Activated CD8-positive, alpha-beta memory T cell treated with anti-CD3 and anti-CD28 coated beads, Interleukin-2, amount 10 ng/mL, durations not matched to agents 7 days and 5 days (primary cell): ENCODE measurements around the gene HEPHL1. TPM values are rescaled to one million over a fixed set of nuclear protein-coding genes. Genes with fewer than 3 reads are reported as not detected.
"Not testable (repeated sequence)": the region's sequence is repeated elsewhere in the genome, so short reads cannot be mapped to it uniquely, and the experiment has no call there.

Experiments used
- ATAC-seq: fragments of 150-1000 bp; cut with Tn5 transposase; one replicate; pipeline ENCODE4 v1.10.0; 2021; ENCODE audit warnings: moderate library complexity
- CTCF ChIA-PET: fragments of 350-600 bp; sonication (Branson Sonifier 250); formaldehyde crosslinking; loops from one replicate; lab custom pipeline; 2021; ENCODE audit warnings: antibody characterized with exemption; lab: Charles Lee
- DNase-seq: peaks from one replicate; pipeline ENCODE4 v3.0.0-alpha.2; 2020
- H3K27ac Mint-ChIP-seq: one replicate; pipeline ENCODE4 v1.8.0; 2021; ENCODE audit warnings: mild to moderate bottlenecking, mixed read lengths
- H3K27me3 Mint-ChIP-seq: one replicate; pipeline ENCODE4 v1.8.0; 2021; ENCODE audit warnings: mixed read lengths
- H3K36me3 Mint-ChIP-seq: one replicate; pipeline ENCODE4 v1.8.0; 2021; ENCODE audit warnings: mild to moderate bottlenecking, mixed read lengths
- H3K4me1 Mint-ChIP-seq: one replicate; pipeline ENCODE4 v1.8.0; 2021; ENCODE audit warnings: mixed read lengths
- H3K4me3 Mint-ChIP-seq: one replicate; pipeline ENCODE4 v1.8.0; 2021; ENCODE audit warnings: mild to moderate bottlenecking, moderate library complexity, mixed read lengths
- H3K9me3 Mint-ChIP-seq: one replicate; pipeline ENCODE4 v1.8.0; 2022; ENCODE audit warnings: low read depth, mixed read lengths
- total RNA-seq, 2 experiments: library from RNA; stranded (reverse); gene quantifications; one replicate each; pipeline ENCODE4 v1.2.3, GENCODE V29; 2021

HEPHL1 gene, protein sequence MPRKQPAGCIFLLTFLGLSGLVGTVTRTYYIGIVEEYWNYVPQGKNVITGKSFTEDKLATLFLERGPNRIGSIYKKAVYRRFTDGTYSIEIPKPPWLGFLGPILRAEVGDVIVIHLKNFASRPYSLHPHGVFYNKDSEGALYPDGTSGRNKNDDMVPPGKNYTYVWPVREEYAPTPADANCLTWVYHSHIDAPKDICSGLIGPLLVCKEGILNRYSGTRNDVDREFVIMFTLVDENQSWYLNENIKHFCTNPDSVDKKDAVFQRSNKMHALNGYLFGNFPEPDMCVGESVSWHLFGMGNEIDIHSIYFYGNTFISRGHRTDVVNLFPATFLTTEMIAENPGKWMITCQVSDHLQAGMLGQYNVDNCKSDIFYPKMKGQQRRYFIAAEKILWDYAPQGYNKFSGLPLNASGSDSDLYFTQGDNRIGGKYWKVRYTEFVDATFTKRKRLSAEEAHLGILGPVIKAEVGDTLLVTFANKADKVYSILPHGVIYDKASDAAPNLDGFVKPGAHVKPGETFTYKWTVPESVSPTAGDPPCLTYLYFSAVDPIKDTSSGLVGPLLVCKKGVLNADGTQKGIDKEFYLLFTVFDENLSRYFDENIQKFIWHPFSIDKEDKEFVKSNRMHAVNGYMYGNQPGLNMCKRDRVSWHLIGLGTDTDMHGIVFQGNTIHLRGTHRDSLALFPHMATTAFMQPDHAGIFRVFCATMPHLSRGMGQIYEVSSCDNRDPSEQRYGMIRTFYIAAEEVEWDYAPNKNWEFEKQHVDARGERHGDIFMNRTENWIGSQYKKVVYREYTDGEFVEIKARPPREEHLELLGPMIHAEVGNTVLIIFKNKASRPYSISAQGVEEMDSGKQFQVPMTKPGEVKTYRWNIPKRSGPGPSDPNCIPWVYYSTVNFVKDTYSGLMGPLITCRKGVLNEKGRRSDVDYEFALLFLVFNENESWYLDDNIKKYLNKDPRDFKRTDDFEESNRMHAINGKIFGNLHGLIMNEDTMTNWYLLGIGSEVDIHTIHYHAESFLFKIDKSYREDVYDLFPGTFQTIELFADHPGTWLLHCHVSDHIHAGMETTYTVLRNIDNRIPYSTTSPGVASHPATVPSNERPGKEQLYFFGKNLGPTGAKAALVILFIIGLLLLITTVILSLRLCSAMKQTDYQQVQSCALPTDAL
- not detected for total RNA-seq

DNA sequence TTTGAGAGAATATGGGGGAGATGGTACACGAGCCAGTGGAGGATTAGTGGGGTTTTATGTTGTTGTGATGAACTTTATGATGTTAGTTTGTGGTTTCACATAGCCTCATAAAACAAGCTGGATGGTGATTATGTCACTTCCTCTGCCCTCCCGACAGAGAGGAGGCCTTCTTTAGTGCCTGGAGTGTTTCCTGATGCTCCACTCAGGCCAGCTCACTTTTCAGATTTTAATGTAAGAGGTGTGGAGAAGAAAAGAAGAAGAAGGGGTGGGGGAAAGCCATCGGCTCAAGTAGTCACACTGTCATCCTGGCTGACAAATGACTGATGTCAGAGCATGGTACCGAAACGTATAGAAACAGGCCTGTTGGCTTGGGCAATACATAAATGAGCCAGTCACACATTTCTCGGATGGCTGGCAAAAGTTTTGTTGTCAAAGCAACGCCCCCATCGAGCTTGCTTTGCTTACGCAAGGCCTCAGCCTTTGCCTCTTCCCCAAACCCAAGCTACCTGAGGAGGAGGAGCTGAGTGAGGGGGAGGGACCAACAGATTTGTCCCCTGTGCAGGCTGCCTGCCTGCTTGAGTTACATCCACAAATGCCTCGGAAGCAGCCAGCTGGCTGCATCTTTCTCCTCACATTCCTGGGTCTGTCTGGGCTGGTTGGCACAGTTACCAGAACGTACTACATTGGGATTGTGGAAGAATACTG lies at the start of gene HEPHL1:
TSS of gene HEPHL1 (plus strand) at position 578 of the 705 bp plus-strand sequence. CDS start at position 593, 15 bp downstream.
- H3K9me3 Mint-ChIP-seq = no peaks in the 10 kb centered on the region
- no peak for DNase-seq
- H3K36me3 Mint-ChIP-seq = no peaks in the 10 kb centered on the region
- H3K27me3 Mint-ChIP-seq = no peaks in the 10 kb centered on the region
- no peaks in the 10 kb centered on the region for H3K4me1 Mint-ChIP-seq
- ATAC-seq = no peak
- no peak within 1 kb of the TSS for H3K27ac Mint-ChIP-seq
- no peak within 1 kb of the TSS for H3K4me3 Mint-ChIP-seq
- CTCF ChIA-PET = no interaction called here

DNA sequence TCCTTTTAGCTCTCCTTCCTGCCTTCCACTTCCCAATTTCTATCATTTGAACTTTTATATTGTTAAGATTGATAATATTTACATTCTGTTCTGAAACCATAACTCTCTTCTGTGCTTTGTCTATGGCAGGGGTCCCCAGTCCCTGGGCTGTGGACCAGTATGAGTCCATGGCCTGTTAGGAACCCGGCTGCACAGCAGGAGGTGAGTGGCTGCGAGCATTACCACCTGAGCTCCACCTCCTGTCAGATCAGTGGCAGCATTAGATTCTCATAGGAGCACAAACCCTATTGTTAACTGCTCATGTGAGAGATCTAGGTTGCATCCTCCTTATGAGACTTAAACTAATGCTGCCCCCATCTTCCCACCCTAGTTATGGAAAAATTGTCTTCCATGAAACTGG lies 48.4 kb upstream of the HEPHL1 start:
- CTCF ChIA-PET = no interaction called here
- no peaks in the 10 kb centered on the region for H3K4me1 Mint-ChIP-seq
- ATAC-seq (no peak), DNase-seq (no peak)
- H3K36me3 Mint-ChIP-seq = no peaks in the 10 kb centered on the region
- H3K27ac Mint-ChIP-seq = no peak overlapping the region
- H3K27me3 Mint-ChIP-seq = no peaks in the 10 kb centered on the region
- no peaks in the 10 kb centered on the region for H3K9me3 Mint-ChIP-seq
- no peak overlapping the region for H3K4me3 Mint-ChIP-seq

DNA sequence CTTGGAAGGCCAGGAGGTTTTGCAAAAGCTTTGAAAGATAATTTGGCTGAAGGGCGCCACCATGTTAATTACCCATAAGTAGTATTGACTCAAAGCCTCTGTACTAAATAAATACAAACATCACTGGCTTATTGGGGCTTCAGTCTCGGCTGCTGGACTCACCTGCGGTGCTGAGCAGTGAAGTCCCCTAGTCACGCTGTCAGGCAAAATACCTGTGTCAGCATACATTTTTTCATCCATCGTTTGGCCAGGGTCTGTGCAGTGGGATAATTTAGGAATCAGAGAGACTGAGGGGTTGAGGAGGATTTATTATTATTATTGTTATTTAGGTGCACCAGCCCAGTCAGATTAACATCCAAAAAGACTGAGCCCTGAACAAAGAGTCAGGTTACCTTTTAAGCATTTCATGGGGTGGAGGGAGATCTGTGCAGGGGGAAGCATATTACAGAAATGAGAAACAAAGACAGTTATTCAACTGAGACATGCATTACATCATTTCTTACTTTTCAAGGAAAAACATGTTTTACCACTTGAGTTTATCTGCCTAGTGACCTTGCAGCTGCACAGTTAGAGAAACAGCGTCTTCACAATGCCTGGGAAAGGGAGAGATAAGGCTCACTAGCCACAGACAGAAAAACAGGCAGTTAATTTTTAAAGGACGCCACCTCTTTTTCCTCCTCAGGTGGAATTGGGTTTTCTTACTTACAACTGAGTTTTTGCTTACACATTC lies 47.7 kb upstream of the HEPHL1 start:
- H3K27me3 Mint-ChIP-seq, CTCF ChIA-PET, H3K4me1 Mint-ChIP-seq, DNase-seq, H3K9me3 Mint-ChIP-seq, H3K4me3 Mint-ChIP-seq, H3K36me3 Mint-ChIP-seq, H3K27ac Mint-ChIP-seq, ATAC-seq: not testable (repeated sequence)

DNA sequence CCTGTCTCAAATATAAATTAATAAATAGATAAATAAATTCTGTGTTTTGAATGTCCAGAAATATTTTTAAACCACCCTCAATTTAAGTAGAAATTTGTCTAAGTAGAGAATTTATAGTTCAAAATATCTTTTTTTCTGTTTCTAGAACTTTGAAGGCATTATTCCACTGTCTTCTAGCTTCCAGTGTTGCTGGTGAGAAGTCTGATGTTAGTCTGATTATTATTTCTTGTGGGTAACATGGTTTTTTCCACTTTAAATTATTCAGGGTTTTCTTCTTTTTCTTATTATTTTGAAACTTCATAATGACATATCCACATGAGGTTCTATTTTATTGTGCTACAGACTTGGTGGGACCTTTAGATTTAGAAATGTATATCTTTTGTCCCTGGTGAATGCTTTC lies 46.4 kb upstream of the HEPHL1 start:
- Mint-ChIP-seq H3K27ac (no peak overlapping the region), H3K9me3 (no peaks in the 10 kb centered on the region), H3K4me3 (no peak overlapping the region), H3K36me3 (no peaks in the 10 kb centered on the region), H3K27me3 (peaks cover 5% of the 10 kb centered on the region), H3K4me1 (no peaks in the 10 kb centered on the region)
- CTCF ChIA-PET = no interaction called here
- ATAC-seq (no peak), DNase-seq (no peak)

DNA sequence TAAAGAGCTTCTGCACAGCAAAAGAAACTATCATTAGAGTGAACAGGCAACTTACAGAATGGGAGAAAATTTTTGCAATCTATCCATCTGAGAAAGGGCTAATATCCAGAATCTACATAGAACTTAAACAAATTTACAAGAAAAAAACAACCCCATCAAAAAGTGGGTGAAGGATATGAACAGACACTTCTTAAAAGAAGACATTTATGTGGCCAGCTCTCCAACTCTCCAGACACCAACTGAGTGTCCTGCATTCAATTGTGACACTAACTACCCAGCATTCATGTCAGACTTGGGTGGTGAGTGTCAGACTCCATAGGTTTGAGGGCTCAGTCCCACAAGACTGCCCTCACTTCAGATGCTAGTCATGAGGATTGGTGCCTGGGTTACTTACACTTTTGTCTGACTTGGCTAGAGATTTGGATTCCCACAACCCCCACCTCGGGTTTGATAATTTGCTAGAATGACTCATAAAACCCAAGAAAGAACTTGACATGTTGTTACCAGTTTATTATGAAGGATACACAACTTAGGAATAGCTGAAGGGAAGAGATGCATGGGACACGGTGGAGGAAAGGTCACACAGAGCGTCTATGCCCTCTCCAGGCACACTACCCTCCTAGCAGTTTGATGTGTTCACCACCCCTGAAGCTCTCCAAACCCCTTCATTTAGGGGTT lies 44.4 kb upstream of the HEPHL1 start:
- CTCF ChIA-PET, H3K36me3 Mint-ChIP-seq, H3K27me3 Mint-ChIP-seq, H3K4me1 Mint-ChIP-seq, ATAC-seq, DNase-seq, H3K27ac Mint-ChIP-seq, H3K4me3 Mint-ChIP-seq, H3K9me3 Mint-ChIP-seq: not testable (repeated sequence)

DNA sequence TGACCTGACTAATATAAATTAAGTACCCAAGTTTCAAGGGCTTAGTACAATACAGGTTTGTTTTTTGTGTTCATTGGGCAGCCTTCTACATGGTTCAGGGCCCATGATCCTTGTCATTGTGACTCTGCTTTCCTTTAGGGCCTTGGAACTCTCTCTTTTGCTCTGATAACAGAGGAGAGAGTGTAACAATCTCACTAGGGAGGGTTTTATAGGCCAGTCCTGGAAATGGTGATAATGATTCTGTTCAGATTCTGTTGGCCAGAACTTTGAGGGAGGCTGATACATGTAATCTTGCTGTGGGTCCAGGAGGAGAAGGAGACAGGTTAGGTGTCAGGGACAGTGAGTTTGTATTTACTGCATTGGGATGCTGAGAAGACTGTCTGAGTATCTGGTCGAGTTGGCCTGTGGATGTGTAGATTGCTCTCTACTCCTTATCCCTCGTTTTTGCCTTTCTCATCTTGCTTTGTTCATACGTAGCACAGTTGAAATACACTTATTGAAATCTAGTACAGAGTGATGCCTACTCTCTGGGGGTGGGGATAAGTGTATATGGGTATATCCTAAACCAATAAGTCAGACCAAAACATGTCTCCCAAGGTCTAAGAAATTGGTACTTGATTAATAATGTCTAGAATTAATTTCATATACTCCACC lies 37.5 kb upstream of the HEPHL1 start:
- Mint-ChIP-seq H3K36me3 (no peaks in the 10 kb centered on the region), H3K4me3 (no peak overlapping the region), H3K4me1 (no peaks in the 10 kb centered on the region), H3K27me3 (peaks cover 7% of the 10 kb centered on the region), H3K27ac (no peak overlapping the region), H3K9me3 (no peaks in the 10 kb centered on the region)
- DNase-seq (no peak), ATAC-seq (no peak)
- CTCF ChIA-PET = no interaction called here

DNA sequence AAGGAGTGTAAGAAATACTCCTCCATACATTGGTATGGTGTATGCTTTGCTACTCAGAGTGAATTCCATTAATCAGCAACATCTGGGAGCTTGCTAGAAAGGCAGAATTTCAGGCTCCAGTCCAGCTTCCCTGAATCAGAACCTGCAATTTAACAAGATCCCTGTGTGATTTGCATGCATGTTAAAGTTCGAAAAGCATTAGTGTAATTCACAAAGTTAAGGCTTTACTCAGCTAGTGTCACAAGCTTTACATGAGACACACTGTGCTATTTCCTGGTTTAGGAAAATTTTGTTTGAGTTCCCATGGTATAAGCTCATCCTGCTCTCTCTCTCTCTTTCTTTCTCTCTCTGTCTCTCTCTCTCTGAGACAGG lies 37.0 kb upstream of the HEPHL1 start:
- Mint-ChIP-seq H3K36me3 (no peaks in the 10 kb centered on the region), H3K27ac (no peak overlapping the region), H3K27me3 (peaks cover 5% of the 10 kb centered on the region), H3K9me3 (no peaks in the 10 kb centered on the region), H3K4me3 (no peak overlapping the region), H3K4me1 (no peaks in the 10 kb centered on the region)
- DNase-seq = no peak
- ATAC-seq = no peak
- CTCF ChIA-PET = no interaction called here

DNA sequence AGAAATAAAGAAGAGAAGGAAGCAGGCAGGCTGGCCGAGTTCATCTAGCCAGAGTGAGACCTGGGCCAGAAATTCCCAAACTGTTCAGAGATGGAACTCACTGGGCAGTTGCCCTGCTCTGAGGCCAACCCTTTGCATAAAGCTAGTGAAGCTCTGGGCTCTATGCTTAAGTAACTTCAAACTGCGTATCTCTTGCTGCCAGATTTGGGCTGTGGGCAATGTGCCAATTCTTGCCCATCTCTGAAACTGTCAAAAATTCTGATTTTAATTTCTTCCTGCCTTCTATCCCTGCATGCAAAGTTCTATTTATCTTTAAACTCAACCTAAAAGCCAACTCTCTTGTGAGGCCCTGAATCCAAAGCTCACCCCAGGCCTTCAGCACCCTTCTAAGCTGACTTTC lies 36.2 kb upstream of the HEPHL1 start:
- H3K4me1 Mint-ChIP-seq = no peaks in the 10 kb centered on the region
- ATAC-seq (no peak), DNase-seq (no peak)
- H3K9me3 Mint-ChIP-seq = no peaks in the 10 kb centered on the region
- H3K27ac Mint-ChIP-seq = no peak overlapping the region
- CTCF ChIA-PET = no interaction called here
- peaks cover 2% of the 10 kb centered on the region for H3K27me3 Mint-ChIP-seq
- H3K4me3 Mint-ChIP-seq = no peak overlapping the region
- H3K36me3 Mint-ChIP-seq = no peaks in the 10 kb centered on the region

DNA sequence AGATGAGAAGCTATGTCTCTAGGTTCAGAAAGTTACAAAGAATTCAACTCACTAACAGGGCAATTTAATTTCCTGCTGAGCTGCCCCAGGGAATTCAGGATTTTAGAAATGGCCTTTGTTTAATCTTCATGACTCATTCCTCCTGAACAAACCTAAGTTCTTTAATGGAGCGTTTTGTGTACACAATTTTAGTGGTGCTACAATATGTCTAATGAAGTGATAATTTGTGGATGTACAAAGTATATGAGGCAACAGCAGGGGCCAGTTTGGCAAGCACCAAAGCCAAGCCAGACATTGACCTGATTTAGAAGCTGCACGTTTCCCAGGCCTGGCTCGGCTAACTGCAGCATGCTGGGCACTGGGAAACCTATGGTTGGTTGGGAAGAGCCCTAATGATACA lies 34.4 kb upstream of the HEPHL1 start:
- H3K4me1 Mint-ChIP-seq = no peaks in the 10 kb centered on the region
- no peak overlapping the region for H3K27ac Mint-ChIP-seq
- no peaks in the 10 kb centered on the region for H3K36me3 Mint-ChIP-seq
- no peak for ATAC-seq
- CTCF ChIA-PET = no interaction called here
- DNase-seq = no peak
- H3K9me3 Mint-ChIP-seq = no peaks in the 10 kb centered on the region
- no peak overlapping the region for H3K4me3 Mint-ChIP-seq
- no peaks in the 10 kb centered on the region for H3K27me3 Mint-ChIP-seq

DNA sequence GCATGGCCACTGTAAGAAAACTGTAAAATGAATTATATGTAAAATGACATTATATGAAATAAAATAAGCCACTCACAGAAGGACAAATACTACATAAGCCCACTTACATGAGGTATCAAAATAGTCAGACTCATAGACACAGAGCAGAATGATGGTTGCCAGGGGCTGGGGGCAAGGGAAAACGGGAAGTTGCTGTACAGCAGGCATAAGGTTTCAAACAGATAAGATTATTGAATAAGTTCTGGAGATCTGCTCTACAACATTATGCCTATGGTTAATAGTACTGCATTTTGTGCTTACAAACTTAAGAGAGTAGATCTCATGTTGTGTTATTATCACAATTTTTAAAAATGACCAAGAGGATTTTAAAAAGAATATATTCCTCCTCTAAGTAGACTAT lies 32.7 kb upstream of the HEPHL1 start:
- Mint-ChIP-seq H3K36me3 (no peaks in the 10 kb centered on the region), H3K9me3 (peaks cover 4% of the 10 kb centered on the region), H3K4me3 (no peak overlapping the region), H3K27me3 (no peaks in the 10 kb centered on the region), H3K27ac (no peak overlapping the region), H3K4me1 (no peaks in the 10 kb centered on the region)
- DNase-seq = no peak
- CTCF ChIA-PET = no interaction called here
- ATAC-seq = no peak

DNA sequence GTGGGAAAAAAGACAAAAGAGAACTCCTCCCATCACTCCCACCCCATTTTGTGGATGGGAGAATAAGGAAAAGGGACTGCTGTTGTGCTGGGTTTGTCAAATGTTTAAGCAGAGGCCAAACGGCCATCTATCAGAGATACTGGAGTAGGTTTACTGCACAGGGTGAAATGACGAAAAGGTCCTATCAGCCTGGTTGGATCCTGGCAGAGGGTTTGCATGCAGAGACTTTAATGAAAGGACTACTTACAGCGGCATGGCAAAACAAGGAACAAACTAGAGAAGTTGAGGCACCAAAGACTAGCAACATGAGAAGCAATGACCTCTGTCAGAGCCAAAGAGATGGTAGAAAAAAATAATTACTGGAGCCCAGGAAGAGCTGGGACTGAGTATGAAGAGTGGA lies 32.2 kb upstream of the HEPHL1 start:
- peaks cover 4% of the 10 kb centered on the region for H3K9me3 Mint-ChIP-seq
- no peak for ATAC-seq
- no peaks in the 10 kb centered on the region for H3K27me3 Mint-ChIP-seq
- DNase-seq = no peak
- no peak overlapping the region for H3K4me3 Mint-ChIP-seq
- no peak overlapping the region for H3K27ac Mint-ChIP-seq
- no peaks in the 10 kb centered on the region for H3K4me1 Mint-ChIP-seq
- H3K36me3 Mint-ChIP-seq = no peaks in the 10 kb centered on the region
- CTCF ChIA-PET = interaction anchor here (1.1 kb wide), 1 partner anchor 13 kb away, joined by 3 read pairs; no protein-coding TSS in a partner anchor

DNA sequence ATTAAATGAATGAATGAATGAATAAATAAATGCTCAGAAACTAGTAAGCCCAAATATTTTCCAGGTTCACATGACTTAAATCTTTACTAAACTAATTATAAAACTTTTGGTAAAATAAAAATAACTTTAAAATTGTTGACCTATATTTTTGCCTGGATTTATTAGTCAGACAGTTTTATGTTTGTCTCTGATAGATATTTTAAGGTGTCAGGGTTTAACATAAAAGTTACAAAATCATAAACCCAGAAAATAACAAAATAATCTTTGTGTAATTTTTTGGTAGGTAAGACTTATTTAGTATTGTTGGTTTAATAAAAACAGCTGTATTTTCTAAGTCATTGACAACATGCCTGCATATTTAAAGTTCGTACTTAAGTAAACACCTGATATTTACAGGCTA lies 27.4 kb upstream of the HEPHL1 start:
- DNase-seq = no peak
- CTCF ChIA-PET = no interaction called here
- no peak for ATAC-seq
- Mint-ChIP-seq H3K27ac (no peak overlapping the region), H3K4me1 (no peaks in the 10 kb centered on the region), H3K9me3 (peaks cover 4% of the 10 kb centered on the region), H3K4me3 (no peak overlapping the region), H3K36me3 (no peaks in the 10 kb centered on the region), H3K27me3 (no peaks in the 10 kb centered on the region)
